Kidney epithelial cell (primary cell): Measurements from ENCODE around the gene CSHL1. TPM values are rescaled to one million over a fixed set of nuclear protein-coding genes. Genes with fewer than 3 reads are reported as not detected.
"Not testable (repeated sequence)": the region's sequence is repeated elsewhere in the genome, so short reads cannot be mapped to it uniquely, and the experiment has no call there.

Source experiments
- DNase-seq: peaks from one replicate; pipeline ENCODE4 v3.0.0-alpha.2; 2010; ENCODE audit warnings: low read depth
- H3K27me3 ChIP-seq: 2 replicates; pipeline ENCODE4 v1.6.0; 2011; ENCODE audit warnings: low read length; ENCODE audit not compliant: control insufficient read depth, insufficient read depth
- H3K36me3 ChIP-seq: 2 replicates; pipeline ENCODE4 v1.5.1; 2011; ENCODE audit warnings: low read length; ENCODE audit not compliant: control insufficient read depth, insufficient read depth
- H3K4me3 ChIP-seq: 2 replicates; pipeline ENCODE4 v1.5.1; 2011; ENCODE audit warnings: low read depth, mild to moderate bottlenecking, control low read depth, low read length
- total RNA-seq: library from RNA; depleted of rRNA; stranded (reverse); fragments of >200 nt; gene quantifications from 2 replicates; pipeline ENCODE4 v1.2.3, GENCODE V29; 2015
- TF ChIP-seq, protein P1 (sequence below): IDR thresholded peaks from 2 replicates; pipeline ENCODE4 v1.5.1; 2011; ENCODE audit warnings: mild to moderate bottlenecking, moderate library complexity, low read length, control low read depth, inconsistent platforms; ENCODE audit not compliant: insufficient read depth, poor library complexity, severe bottlenecking

CSHL1 gene
- total RNA-seq, 1 donor from 2014 or later: not detected

DNA sequence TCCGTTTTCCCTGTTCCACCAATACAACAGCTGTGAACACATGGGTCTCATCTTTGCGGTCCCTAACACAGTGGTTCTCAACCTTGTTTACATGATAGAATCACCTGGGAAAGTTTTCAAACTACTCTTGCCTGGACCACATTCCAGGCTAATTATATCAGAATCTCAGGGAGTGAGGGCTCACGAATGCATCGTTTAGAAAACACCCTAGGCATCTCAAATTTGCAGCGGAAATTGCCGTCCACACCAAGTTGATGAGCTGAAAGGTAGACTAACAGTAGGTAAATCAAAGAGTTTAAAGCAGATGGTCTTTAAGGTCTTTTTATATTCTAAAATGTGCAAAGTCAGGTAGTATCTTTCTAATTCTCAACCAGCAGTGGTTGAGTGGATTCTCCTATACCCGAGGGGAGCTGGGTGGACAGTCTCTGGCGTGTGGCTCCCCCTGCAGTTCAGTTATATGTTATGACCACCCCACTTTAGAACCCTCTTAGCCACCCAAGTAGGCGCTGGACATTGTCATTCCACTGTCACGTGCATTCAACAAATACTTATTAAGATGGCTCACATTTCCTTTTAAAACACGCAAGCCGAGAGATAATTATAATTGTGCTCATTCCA lies 3.8 kb downstream of the CSHL1 start:
- DNase-seq, H3K27me3 ChIP-seq, H3K36me3 ChIP-seq, H3K4me3 ChIP-seq: not testable (repeated sequence)
- TF ChIP-seq, protein P1, sequence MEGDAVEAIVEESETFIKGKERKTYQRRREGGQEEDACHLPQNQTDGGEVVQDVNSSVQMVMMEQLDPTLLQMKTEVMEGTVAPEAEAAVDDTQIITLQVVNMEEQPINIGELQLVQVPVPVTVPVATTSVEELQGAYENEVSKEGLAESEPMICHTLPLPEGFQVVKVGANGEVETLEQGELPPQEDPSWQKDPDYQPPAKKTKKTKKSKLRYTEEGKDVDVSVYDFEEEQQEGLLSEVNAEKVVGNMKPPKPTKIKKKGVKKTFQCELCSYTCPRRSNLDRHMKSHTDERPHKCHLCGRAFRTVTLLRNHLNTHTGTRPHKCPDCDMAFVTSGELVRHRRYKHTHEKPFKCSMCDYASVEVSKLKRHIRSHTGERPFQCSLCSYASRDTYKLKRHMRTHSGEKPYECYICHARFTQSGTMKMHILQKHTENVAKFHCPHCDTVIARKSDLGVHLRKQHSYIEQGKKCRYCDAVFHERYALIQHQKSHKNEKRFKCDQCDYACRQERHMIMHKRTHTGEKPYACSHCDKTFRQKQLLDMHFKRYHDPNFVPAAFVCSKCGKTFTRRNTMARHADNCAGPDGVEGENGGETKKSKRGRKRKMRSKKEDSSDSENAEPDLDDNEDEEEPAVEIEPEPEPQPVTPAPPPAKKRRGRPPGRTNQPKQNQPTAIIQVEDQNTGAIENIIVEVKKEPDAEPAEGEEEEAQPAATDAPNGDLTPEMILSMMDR: peak; percentile 24

DNA sequence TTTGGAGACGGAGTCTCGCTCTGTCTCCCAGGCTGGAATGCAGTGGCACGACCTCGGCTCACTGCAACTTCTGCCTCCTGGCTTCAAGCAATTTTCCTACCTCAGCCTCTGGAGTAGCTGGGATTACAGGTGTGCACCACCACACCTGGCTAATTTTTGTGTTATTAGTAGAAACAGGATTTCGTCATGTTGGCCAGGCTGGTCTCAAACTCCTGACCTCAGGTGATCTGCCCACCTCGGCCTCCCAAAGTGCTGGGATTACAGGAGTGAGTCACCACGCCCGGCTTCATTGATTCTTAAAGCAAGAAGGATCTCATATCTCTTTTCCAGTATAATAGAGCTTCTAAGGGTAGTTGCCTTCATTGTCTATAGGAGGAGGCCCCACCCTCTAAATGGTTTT lies 6.3 kb downstream of the CSHL1 start:
- DNase-seq, H3K4me3 ChIP-seq, H3K36me3 ChIP-seq: not testable (repeated sequence)
- peaks cover 10% of the 10 kb centered on the region for H3K27me3 ChIP-seq

DNA sequence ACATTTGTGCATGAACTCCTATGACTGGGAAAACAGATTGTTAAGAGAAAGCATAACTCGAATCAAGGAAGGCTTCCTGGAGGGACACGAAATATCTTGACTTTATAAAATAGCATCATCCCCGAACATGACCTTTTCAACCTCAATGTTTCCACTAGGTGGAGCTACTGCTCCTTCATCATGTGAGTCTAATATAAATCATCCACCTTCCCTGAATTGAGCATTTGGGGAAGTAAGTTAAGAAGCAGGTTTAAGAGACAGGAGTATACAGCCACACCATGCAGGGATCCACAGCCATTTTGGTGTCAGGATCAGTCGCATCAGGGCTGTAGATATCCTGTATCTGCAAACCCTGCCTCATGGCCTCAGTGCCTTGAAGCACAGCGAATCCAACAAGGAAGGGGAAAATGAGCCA lies 7.3 kb downstream of the CSHL1 start:
- not testable (repeated sequence) for H3K27me3 ChIP-seq, DNase-seq, H3K36me3 ChIP-seq, H3K4me3 ChIP-seq
- TF ChIP-seq, protein P1: peak; percentile 13

DNA sequence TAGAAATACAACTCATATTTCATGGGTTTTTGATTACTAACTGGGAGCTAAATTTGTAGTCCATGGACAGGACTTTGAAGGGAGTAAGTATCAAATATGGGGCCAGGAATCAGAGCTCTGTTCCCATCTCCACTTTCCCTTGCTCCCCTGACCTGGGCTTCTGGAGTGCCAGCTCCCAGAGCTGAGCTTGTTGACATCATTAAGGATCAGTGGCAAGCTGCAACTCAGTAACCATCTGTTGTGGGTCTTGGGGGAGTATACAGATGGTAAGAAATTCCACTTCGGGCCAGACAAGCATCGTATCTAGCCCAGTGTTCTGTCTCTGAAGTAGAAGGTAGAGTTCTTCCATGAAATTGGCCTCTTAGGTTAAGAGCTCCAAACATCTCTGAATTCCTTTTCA lies 9.1 kb downstream of the CSHL1 start:
- DNase-seq, H3K36me3 ChIP-seq, H3K27me3 ChIP-seq: not testable (repeated sequence)

DNA sequence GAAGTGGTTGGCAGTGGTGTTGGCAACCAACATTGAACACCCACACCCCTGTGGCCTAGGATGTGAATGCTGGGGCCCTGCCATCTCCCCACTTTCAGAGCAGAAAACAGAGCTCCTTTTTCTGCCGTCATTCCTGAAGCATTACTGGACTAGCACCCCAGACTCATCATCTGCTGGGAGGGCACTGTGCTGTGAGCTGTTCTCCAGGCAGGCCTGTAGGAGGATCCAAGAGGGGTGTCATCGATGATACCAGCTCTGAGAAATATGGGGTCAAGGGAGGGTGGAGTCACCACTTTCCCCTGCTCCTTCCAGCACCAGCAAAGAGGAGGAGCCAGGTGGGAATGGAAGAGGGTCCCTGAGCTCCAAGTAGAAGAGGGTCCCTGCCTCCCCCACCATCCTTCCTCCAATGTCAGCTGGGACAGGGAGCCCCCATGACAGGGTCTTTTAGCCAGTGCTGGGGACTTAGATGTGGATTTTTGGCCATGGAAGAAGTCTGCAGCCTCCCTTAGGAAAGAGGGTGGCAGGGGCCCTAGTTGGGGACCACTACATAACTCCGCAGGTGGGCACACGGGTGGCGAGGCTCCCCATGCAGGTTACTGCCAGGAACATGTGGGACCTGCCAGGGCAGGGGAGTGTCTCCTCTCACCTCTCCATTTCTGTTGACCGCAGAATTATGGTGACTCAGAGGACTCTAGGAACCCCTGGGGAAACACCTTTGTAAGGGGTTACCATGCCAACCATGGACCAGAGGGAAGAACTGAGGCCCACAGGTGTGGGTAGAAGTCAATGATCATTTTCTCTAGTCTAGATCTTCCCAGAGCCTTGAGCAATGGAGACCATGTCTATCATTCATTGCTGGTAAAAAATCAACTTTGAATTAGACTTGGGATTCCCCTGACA lies 11.9 kb downstream of the CSHL1 start:
- not testable (repeated sequence) for DNase-seq

More for the DNA sequence above, 9.1 kb downstream of the CSHL1 start:
- H3K4me3 ChIP-seq: not testable (repeated sequence)

DNA sequence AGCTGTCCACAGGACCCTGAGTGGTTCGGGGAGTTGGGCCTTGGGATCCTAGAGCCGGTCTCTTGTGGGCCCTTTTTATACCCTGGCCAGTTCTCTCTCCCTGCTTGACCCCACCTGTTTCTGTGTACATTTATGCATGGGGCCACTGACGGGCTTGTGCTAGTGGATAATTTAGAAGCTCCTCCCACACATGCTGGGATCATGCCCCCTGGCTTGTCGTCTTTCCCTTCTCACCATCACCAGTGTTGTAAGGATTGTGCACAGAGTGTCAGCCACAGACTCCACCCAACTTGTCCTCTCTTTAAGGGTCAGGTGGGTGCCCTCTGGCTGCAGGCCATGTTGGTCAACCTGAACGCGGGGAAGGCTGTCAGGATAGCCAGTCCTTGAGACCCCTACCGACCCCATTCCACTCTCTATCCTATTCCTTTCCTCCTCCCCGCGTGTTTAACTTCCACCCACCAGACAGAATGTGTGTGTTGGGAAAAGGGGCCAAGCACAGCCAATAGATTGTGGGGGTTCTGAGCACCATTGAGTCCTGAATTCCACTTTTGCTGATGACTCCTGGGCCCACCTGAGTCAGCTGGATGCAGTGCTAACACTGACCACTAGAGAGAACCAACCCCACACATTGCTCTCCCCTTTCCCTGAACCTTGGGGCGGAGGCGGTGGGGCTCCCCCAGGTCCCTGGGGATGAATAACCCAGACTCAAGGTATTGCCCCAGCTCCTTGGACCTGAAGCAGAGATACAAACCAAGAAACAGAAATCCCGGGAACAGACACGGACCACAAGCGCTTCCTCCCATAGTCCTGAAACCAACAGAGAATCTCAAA lies 14.3 kb downstream of the CSHL1 start, which contains the start of gene CSH1:
Gene CSH1 (minus strand): TSS at position 51 of the 831 bp plus-strand sequence. CDS start 63 bp downstream, outside the sequence.
- DNase-seq, H3K36me3 ChIP-seq, H3K4me3 ChIP-seq, H3K27me3 ChIP-seq: not testable (repeated sequence)

More for the DNA sequence above, 11.9 kb downstream of the CSHL1 start:
- H3K4me3 ChIP-seq, H3K27me3 ChIP-seq, H3K36me3 ChIP-seq: not testable (repeated sequence)

DNA sequence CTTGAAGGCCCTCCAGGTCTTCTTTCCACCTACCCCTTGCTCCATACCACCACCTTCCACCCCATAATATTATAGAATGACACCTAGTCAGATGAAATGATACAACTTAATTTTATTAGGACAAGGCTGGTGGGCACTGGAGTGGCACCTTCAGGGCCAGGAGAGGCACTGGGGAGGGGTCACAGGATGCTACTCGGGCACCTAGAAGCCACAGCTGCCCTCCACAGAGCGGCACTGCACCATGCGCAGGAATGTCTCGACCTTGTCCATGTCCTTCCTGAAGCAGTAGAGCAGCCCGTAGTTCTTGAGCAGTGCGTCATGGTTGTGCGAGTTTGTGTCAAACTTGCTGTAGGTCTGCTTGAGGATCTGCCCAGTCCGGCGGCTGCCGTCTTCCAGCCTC lies 16.2 kb downstream of the CSHL1 start:
- not testable (repeated sequence) for H3K36me3 ChIP-seq, H3K4me3 ChIP-seq, DNase-seq, H3K27me3 ChIP-seq

DNA sequence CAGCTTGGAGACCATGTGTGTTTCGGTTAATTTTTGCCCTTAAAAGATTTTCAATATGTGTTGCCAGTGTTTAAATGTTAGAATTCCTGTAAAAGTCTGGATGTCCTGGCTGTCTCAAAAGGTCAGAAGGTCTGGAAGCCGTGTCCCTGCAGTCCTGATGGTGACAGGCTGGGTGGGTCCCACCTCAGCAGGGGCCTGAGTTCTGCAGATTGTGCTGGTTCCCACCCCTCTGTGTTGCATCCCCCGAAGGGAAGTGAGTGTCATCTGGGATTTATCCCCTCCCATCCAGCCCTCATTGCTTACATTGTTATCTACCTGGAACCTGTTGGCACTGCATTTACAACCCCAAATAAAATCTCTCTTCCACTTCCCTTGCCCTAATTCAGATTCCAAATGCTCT lies 17.0 kb downstream of the CSHL1 start:
- H3K36me3 ChIP-seq, H3K4me3 ChIP-seq, H3K27me3 ChIP-seq, DNase-seq: not testable (repeated sequence)

DNA sequence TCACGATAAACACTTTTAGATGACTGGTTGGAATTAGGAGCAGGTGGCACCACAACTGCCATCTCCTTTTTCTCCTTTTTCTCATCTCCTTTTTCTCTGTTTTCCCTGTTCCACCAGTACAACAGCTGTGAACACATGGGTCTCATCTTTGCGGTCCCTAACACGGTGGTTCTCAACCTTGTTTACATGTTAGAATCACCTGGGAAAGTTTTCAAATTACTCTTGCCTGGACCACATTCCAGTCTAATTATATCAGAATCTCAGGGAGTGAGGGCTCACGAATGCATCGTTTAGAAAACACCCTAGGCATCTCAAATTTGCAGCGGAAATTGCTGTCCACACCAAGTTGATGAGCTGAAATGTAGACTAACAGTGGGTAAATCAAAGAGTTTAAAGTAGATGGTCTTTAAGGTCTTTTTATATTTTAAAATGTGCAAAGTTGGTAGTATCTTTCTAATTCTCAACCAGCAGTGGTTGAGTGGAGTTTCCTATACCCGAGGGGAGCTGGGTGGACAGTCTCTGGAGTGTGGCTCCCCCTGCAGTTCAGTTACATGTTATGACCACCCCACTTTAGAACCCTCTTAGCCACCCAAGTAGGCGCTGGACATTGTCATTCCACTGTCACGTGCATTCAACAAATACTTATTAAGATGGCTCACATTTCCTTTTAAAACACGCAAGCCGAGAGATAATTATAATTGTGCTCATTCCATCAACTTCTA lies 18.6 kb downstream of the CSHL1 start:
- H3K27me3 ChIP-seq, DNase-seq, H3K4me3 ChIP-seq, H3K36me3 ChIP-seq: not testable (repeated sequence)
